ENCODE measurements around the gene LYRM4. TPM values are rescaled to one million over a fixed set of nuclear protein-coding genes. Genes with fewer than 3 reads are reported as not detected.

LYRM4 gene
- total and polyA plus RNA-seq, 2 donors (not counting 1 experiment from before 2014, with no cell fraction given): 22.1 to 29.5 TPM

DNA sequence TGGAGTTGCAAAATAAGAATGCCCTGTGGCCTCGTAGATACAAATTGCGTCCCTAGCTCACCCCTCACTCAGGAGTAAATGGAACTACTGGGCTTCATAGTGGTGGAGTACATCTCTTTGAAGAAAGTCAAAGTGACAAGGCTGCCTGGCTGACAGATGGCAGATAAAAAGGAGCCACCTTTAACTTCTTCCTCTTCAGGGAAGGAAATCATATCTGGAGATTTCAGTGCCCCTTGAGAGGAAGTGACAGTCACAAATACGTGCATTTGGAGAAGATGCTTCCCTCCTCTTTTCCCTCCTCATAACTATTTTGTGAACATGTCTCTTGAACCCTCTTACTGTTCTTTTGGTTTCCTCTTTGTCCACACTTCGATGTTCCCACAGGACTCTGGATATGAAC lies 132.4 kb downstream of the LYRM4 start:
- no peak overlapping the region for H3K9ac ChIP-seq (ENCODE audit: low read length)
- CTCF ChIA-PET: interaction anchor here (1.0 kb wide), 1 partner anchor 15 kb away, joined by 3 read pairs; no protein-coding TSS in a partner anchor
- H3K4me3 Mint-ChIP-seq: no peak overlapping the region
- peaks cover 32% of the 10 kb centered on the region for H3K4me1 Mint-ChIP-seq
- no peaks in the 10 kb centered on the region for H3K36me3 ChIP-seq (replicated peaks in 1 of 2; ENCODE audit: control extremely low read depth in 1 of 2, control insufficient read depth in 1 of 2, extremely low read depth in 1 of 2, insufficient read depth in 2 of 2, low read length in 1 of 2)
- no peaks in the 10 kb centered on the region for H3K9me3 ChIP-seq (ENCODE audit: control extremely low read depth in 1 of 3, control insufficient read depth in 2 of 3, insufficient read depth in 1 of 3, low read length in 2 of 3)
- no peak overlapping the region for H3K27ac ChIP-seq (ENCODE audit: low read length in 2 of 2)
- TF ChIP-seq, protein P1, sequence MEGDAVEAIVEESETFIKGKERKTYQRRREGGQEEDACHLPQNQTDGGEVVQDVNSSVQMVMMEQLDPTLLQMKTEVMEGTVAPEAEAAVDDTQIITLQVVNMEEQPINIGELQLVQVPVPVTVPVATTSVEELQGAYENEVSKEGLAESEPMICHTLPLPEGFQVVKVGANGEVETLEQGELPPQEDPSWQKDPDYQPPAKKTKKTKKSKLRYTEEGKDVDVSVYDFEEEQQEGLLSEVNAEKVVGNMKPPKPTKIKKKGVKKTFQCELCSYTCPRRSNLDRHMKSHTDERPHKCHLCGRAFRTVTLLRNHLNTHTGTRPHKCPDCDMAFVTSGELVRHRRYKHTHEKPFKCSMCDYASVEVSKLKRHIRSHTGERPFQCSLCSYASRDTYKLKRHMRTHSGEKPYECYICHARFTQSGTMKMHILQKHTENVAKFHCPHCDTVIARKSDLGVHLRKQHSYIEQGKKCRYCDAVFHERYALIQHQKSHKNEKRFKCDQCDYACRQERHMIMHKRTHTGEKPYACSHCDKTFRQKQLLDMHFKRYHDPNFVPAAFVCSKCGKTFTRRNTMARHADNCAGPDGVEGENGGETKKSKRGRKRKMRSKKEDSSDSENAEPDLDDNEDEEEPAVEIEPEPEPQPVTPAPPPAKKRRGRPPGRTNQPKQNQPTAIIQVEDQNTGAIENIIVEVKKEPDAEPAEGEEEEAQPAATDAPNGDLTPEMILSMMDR (IDR thresholded peaks at IDR 0.05): no peak
- no peak for TF ChIP-seq EZH2 (IDR thresholded peaks at IDR 0.05; ENCODE audit: borderline replicate concordance, insufficient read depth, low read depth, low read length, poor library complexity, severe bottlenecking)
- no peak overlapping the region for H2AFZ ChIP-seq (ENCODE audit: insufficient read depth, low read depth, low read length, poor library complexity, severe bottlenecking)
- POLR2A ChIA-PET: no interaction called here
- no peak for ATAC-seq (ENCODE audit: low read depth)
- H3K79me2 ChIP-seq (ENCODE audit: control insufficient read depth, insufficient read depth, low read length): peaks cover 10% of the 10 kb centered on the region
- peaks cover 24 to 30% of the 10 kb centered on the region in 2 donors for H3K4me1 ChIP-seq (ENCODE audit: control insufficient read depth in 2 of 2, insufficient read depth in 2 of 2, low read length in 2 of 2)
- H4K20me1 ChIP-seq (ENCODE audit: control insufficient read depth, insufficient read depth, low read length, poor library complexity, severe bottlenecking): no peaks in the 10 kb centered on the region
- H3K27ac Mint-ChIP-seq: peak overlapping the region; percentile 50
- H3K4me3 ChIP-seq (ENCODE audit: control extremely low read depth in 1 of 5, extremely low read depth in 1 of 5, insufficient read depth in 1 of 5, low read depth in 2 of 5, low read length in 4 of 5): no peak overlapping the region
- H3K27me3 Mint-ChIP-seq: no peaks in the 10 kb centered on the region
- WGBS (ENCODE audit: insufficient coverage): no CpG with 5 or more reads among the region's 4 CpGs
- intact Hi-C loops (cut with micrococcal nuclease): no loop called here
- H3K27me3 ChIP-seq (replicated peaks in 1 of 4; ENCODE audit: control extremely low read depth in 1 of 4, control insufficient read depth in 3 of 4, insufficient read depth in 4 of 4, low read length in 3 of 4): no peaks in the 10 kb centered on the region
- DNase-seq: no peak
- H3K4me2 ChIP-seq (replicated peaks; ENCODE audit: low read depth, low read length, poor library complexity, severe bottlenecking): no peak overlapping the region
- no peaks in the 10 kb centered on the region for H3K9me3 Mint-ChIP-seq (ENCODE audit: insufficient read depth)

DNA sequence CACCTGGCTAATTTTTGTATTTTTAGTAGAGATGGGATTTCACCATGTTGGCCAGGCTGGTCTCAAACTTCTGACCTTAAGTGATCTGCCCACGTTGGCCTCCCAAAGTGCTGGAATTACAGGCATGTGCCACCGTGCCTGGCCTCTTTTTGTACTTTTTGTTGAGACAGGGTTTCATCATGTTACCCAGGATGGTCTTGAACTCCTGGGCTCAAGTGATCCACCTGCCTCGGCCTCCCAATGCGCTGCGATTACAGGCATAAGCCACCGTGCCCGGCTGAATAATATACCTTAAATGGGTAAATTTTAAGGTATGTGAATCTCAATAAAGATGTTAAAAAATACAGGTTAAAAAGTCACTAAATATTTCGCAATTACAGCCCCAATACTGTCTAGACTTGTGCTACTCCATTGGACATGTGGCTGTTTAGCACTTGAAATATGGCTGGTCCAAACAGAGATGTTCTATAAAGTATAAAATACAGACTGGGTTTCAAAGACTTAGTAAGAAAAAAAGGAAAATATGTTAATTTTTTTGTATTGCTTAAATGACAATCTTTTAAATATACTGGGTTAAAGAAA lies 133.6 kb downstream of the LYRM4 start:
- Histone ChIP-seq H3K4me1 (ENCODE audit: control insufficient read depth in 2 of 2, insufficient read depth in 2 of 2, low read length in 2 of 2) (peaks cover 12 to 19% of the 10 kb centered on the region in 2 donors), H3K9me3 (ENCODE audit: control extremely low read depth in 1 of 3, control insufficient read depth in 2 of 3, insufficient read depth in 1 of 3, low read length in 2 of 3) (no peaks in the 10 kb centered on the region), H4K20me1 (ENCODE audit: control insufficient read depth, insufficient read depth, low read length, poor library complexity, severe bottlenecking) (no peaks in the 10 kb centered on the region), H3K27ac (ENCODE audit: low read length in 2 of 2) (no peak overlapping the region), H3K36me3 (replicated peaks in 1 of 2; ENCODE audit: control extremely low read depth in 1 of 2, control insufficient read depth in 1 of 2, extremely low read depth in 1 of 2, insufficient read depth in 2 of 2, low read length in 1 of 2) (no peaks in the 10 kb centered on the region), H3K4me2 (replicated peaks; ENCODE audit: low read depth, low read length, poor library complexity, severe bottlenecking) (no peak overlapping the region), H3K27me3 (replicated peaks in 1 of 4; ENCODE audit: control extremely low read depth in 1 of 4, control insufficient read depth in 3 of 4, insufficient read depth in 4 of 4, low read length in 3 of 4) (no peaks in the 10 kb centered on the region), H3K79me2 (ENCODE audit: control insufficient read depth, insufficient read depth, low read length) (peaks cover 10% of the 10 kb centered on the region), H2AFZ (ENCODE audit: insufficient read depth, low read depth, low read length, poor library complexity, severe bottlenecking) (no peak overlapping the region), H3K9ac (ENCODE audit: low read length) (no peak overlapping the region), H3K4me3 (ENCODE audit: control extremely low read depth in 1 of 5, extremely low read depth in 1 of 5, insufficient read depth in 1 of 5, low read depth in 2 of 5, low read length in 4 of 5) (no peak overlapping the region)
- Mint-ChIP-seq H3K27me3 (no peaks in the 10 kb centered on the region), H3K9me3 (ENCODE audit: insufficient read depth) (no peaks in the 10 kb centered on the region), H3K4me3 (no peak overlapping the region), H3K27ac (no peak overlapping the region), H3K4me1 (peaks cover 20% of the 10 kb centered on the region)
- DNase-seq: no peak
- CTCF ChIA-PET: no interaction called here
- TF ChIP-seq, protein P1 (IDR thresholded peaks at IDR 0.05): no peak
- TF ChIP-seq EZH2 (IDR thresholded peaks at IDR 0.05; ENCODE audit: borderline replicate concordance, insufficient read depth, low read depth, low read length, poor library complexity, severe bottlenecking): no peak
- POLR2A ChIA-PET: no interaction called here
- 100% methylated on average over 2 of the region's 8 CpGs for WGBS (ENCODE audit: insufficient coverage)
- intact Hi-C loops (cut with micrococcal nuclease): no loop called here
- no peak for ATAC-seq (ENCODE audit: low read depth)
